RCC 7860 (cell line): Measurements from ENCODE around the gene FXYD3.
"Not testable (repeated sequence)": the region's sequence is repeated elsewhere in the genome, so short reads cannot be mapped to it uniquely, and the experiment has no call there.

ENCODE experiments used
- DNase-seq: peaks from one replicate; pipeline ENCODE4 v3.0.0-alpha.2; 2015; ENCODE audit warnings: low spot score
- FAIRE-seq: peaks from 2 replicates; lab custom pipeline; 2012; peaks lifted over from hg19 to GRCh38; lab: Jason Lieb, UNC

Gene FXYD3

GRCh38 chr19:35123573-35123972 is 8.0 kb downstream of the FXYD3 start:
- DNase-seq (no peak), FAIRE-seq (no peak)

- FAIRE-seq (no peak), DNase-seq (peak; percentile 81)
These were observed 8.8 kb downstream of the FXYD3 start for GRCh38 chr19:35124098-35125060.

- FAIRE-seq (no peak), DNase-seq (no peak)
These were observed 9.7 kb downstream of the FXYD3 start for GRCh38 chr19:35125270-35125717.

- no peak for FAIRE-seq
These were observed 10.4 kb downstream of the FXYD3 start for GRCh38 chr19:35125749-35126623.

DNA sequence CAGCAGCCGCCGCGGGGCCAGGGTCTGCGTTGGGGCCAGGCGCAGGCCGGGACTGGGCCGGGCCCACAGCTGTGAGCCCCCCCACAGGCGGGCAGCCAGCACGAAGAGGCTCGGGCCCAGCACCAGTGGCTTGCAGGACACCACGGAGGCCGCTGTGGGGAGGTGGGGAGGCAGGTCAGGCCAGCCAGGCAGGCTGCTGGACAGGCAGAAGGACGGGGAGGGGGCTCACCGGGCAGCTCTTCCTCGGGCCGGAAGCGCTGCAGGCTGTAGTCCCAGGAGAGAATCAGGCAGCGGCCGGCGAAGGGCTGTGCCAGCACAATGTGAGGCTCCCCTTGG is 11.0 kb downstream of the FXYD3 start:
- FAIRE-seq (no peak), DNase-seq (no peak)

More at GRCh38 chr19:35125749-35126623, 10.4 kb downstream of the FXYD3 start:
- DNase-seq, result no peak

DNA sequence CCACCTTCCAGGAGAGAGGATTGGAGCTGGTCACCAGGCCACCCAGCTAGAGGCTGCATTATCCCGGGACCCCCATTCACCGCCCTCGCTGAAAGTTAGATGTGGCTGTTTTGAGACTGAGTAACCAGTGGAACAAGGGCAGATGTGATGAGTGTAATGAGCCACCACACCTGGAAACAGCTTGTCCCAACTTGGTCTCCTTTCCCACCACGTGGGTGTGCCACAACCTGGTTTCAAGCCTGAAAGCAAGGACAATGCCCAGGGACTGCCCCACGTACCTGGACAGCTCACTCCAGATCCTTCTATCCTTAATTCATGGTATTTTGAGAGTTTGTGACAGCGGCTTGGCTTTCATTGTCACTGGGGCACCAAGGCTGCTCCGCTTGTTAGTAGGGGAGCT is 12.2 kb downstream of the FXYD3 start:
- FAIRE-seq (no peak), DNase-seq (no peak)

DNA sequence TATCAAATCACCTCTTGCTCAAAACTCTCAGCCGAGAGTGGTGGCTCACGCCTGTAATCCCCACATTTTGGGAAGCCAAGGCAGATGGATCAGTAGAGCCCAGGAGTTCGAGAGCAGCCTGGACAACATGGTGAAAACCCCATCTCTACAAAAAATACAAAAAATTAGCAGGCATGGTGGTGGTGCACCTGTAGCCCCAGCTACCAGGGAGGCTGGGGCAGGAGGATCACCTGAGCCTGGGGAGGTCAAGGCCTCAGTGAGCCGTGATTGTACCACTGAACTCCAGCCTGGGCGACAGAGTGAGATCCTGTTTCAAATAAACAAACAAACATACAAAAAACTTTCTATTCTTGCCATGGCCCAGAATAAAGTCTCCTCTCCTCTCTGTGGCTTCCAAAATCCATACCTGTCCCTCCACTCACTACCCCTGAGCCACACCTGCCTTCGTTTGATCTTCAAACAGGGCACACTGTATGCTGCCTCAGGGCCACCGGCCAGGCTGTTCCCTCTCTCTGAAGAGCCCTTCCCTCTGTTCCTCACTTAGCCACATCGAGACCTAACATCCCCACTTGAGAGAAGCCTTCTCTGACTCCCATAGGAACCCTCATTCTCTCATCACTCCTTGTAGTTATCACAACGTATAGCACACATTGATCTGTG is 12.9 kb downstream of the FXYD3 start:
- DNase-seq (no peak), FAIRE-seq (no peak)

DNA sequence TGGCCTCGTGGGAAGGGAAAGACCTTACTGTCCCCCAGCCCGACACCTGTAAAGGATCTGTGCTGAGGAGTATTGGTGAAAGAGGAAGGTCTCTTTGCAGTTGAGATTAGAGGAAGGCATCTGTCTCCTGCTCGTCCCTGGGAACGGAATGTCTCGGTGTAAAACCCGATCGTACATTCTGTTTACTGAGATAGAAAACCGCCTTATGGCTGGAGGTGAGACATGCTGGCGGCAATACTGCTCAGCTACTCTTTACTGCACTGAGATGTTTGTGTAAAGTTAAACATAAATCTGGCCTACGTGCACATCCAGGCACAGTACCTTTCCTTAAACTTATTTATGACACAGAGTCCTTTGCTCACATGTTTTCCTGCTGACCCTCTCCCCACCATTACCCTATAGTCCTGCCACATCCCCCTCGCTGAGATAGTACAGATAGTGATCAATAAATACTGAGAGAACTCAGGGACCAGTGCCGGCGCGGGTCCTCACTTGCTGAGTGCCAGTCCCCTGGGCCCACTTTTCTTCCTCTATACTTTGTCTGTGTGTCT is 14.2 kb downstream of the FXYD3 start:
- FAIRE-seq, DNase-seq: not testable (repeated sequence)

- no peak for DNase-seq
- no peak for FAIRE-seq
These were observed 15.4 kb downstream of the FXYD3 start for GRCh38 chr19:35130761-35131720.

- FAIRE-seq (no peak), DNase-seq (no peak)
These were observed 16.6 kb downstream of the FXYD3 start for GRCh38 chr19:35132254-35132653.

GRCh38 chr19:35133826-35134225 is 18.2 kb downstream of the FXYD3 start:
- FAIRE-seq (no peak), DNase-seq (no peak)

GRCh38 chr19:35134601-35135242 is 19.1 kb downstream of the FXYD3 start, which contains the start of gene LGI4:
TSS of gene LGI4 (minus strand) at chr19:35135059. CDS start at chr19:35134680, 379 bp downstream.
- DNase-seq (no peak), FAIRE-seq (no peak)

DNA sequence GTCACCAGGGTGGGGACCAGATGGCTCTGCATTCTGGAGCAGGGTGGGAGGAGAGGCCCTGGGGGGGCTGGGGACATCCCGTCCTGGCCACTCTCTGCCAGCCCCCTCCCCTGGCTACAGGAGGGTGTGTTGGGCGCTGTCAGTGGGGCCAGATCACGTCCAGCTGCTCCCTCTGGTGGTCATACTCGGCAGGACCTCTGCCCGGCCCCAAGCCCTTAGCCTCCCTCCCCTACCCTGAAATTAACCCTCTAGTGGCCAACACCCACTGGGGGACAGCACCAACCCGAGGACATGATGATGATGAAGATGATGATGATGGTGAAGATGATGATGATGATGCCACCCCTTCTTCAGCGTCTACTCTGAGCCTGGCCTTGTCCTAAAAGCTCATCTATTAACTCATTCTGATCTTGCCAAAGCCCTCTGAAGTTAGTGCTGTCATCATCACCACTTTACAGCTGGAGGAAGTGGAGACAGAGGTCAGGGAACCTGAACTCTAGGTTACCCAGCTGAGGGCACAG is 19.8 kb downstream of the FXYD3 start:
- FAIRE-seq (no peak), DNase-seq (peak; percentile 4)

- FAIRE-seq, result no peak
- no peak for DNase-seq
These were observed 20.6 kb downstream of the FXYD3 start for GRCh38 chr19:35136231-35136630.

DNA sequence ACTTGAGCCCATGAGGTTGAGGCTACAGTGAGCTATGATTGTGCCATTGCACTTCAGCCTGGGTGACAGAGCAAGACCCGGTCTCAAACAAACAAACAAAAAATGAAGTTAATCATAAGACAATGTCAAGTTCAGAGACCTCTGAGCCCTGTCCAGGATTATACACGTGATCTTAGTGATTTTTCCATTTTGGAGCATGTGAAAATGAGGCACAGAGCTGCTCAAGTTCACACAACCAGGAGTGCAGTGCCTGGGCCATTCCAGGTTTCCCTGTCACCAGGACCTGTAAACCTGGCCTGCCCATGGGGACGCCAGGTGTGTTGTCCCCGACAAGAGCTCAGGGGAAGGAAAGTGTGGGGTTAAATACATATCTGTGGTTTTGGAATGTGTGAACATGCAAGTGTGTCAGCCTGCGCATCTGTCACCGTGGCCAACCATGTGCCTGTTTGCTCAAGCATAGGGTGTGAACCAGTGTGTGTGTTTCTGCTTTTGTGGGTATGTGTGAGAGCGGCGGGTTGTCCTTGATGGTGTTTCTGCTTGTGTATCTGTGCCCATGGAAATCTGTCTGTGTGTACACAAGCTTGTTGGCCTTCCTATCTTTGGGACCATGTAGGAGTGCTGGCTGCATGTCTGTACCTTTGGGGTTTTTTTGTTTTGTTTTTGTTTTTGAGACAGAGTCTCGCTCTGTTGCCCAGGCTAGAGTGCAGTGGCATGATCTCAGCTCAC is 21.5 kb downstream of the FXYD3 start:
- no peak for FAIRE-seq
- DNase-seq, result no peak

DNA sequence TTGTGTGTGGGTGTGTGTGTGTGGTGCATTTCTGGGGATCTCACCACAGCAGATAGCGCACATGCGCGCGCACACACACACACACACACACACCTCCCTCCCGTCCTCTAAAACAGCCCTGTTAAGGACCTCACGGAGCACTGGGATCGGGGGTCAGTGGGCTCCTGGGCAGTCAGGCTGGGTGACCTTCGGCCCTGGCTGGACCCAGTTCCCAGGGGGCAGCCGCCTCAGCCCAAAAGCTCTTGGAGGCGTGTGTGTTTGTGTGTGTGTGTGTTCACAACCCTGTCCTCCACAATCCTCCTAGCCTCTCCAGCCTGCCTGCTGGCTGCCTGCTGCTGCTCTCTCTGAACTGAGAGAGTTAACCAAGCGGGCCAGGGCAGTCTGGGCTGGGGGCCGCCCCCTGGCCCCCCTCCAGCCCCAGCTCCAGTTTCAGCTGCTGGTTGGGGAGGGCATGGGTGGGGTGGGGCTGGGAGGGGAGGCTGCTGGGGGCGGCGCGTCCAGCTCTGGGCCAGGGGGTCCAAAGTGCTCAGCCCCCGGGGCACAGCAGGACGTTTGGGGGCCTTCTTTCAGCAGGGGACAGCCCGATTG is 22.8 kb downstream of the FXYD3 start, which contains the start of gene FXYD1:
TSS of gene FXYD1 (plus strand) at position 520 of the 588 bp plus-strand sequence. CDS start 1,256 bp downstream, outside the sequence.
- DNase-seq, result no peak
- FAIRE-seq, result no peak

GRCh38 chr19:35140207-35140961 is 24.8 kb downstream of the FXYD3 start:
- FAIRE-seq (no peak), DNase-seq (no peak)
